ENCODE data around the gene SH3RF2.

- no peak for TF ChIP-seq CTCF (conservative IDR thresholded peaks at IDR 0.05; ENCODE audit: low read length)
- no peak for TF ChIP-seq EZH2phosphoT487 (IDR thresholded peaks at IDR 0.05; ENCODE audit: borderline replicate concordance, low read depth, low read length)
Measured at GRCh38 chr5:146088098-146088497, 151.7 kb downstream of the SH3RF2 start.

Data from OCI-LY7 (cell line).